Heart left ventricle (tissue), 16 donors: Measurements from ENCODE around the gene LRRC26. TPM values are rescaled to one million over a fixed set of nuclear protein-coding genes. Genes with fewer than 3 reads are reported as not detected.

ENCODE experiments used
- ATAC-seq, 4 donors: fragments of 200-7000 bp; cut with Tn5 transposase; one replicate each; pipeline ENCODE4 v1.9.1; 2020 to 2022; ENCODE audit warnings: moderate library complexity in 4 of 4, mild to moderate bottlenecking in 3 of 4, moderate number of reproducible peaks in 1 of 4
- DNase-seq, 5 donors: peaks; one replicate each; pipeline ENCODE4 v3.0.0-alpha.2; 2020
- H3K27ac ChIP-seq, 12 donors: fragments of 200-600 bp; sonication (generic) in 4 of 12; one replicate each; pipeline versions ENCODE4 v1.5.0 to v1.8.0; 2016 to 2022; ENCODE audit warnings: mild to moderate bottlenecking in 2 of 12
- H3K27me3 ChIP-seq, 9 donors: fragments of 200-600 bp; sonication (generic) in 2 of 9; one replicate each; pipeline versions ENCODE4 v1.5.1 to v1.8.0; 2016 to 2022; ENCODE audit warnings: mild to moderate bottlenecking in 3 of 9
- H3K36me3 ChIP-seq, 9 donors: fragments of 200-600 bp; sonication (generic) in 2 of 9; one replicate each; pipeline versions ENCODE4 v1.5.0 to v1.8.0; 2018 to 2022; ENCODE audit warnings: mild to moderate bottlenecking in 2 of 9
- H3K4me1 ChIP-seq, 12 donors: fragments of 200-600 bp; sonication (generic) in 4 of 12; one replicate each; pipeline versions ENCODE4 v1.5.0 to v1.8.0; 2016 to 2022; ENCODE audit warnings: mild to moderate bottlenecking in 3 of 12
- H3K4me3 ChIP-seq, 12 donors: fragments of 200-600 bp; sonication (generic) in 4 of 12; one replicate each; pipeline versions ENCODE4 v1.5.0 to v1.8.0; 2017 to 2022; ENCODE audit warnings: mild to moderate bottlenecking in 9 of 12, moderate library complexity in 4 of 12
- H3K9me3 ChIP-seq, 12 donors: fragments of 200-600 bp; sonication (generic) in 4 of 12; one replicate each; pipeline versions ENCODE4 v1.5.0 to v1.8.0; 2016 to 2022; ENCODE audit warnings: mild to moderate bottlenecking in 1 of 12
- CTCF ChIP-seq, 12 donors: fragments of 200-600 bp; sonication (generic) in 4 of 12; IDR thresholded peaks; one replicate each; pipeline versions ENCODE4 v1.5.0 to v1.8.0; 2018 to 2022; ENCODE audit warnings: antibody characterized with exemption in 12 of 12, mild to moderate bottlenecking in 5 of 12
- POLR2A ChIP-seq, 2 donors: fragments of 450-650 bp; IDR thresholded peaks; one replicate each; pipeline ENCODE4 v1.6.1; 2017; ENCODE audit warnings: antibody characterized with exemption in 2 of 2, mild to moderate bottlenecking in 2 of 2, moderate library complexity in 2 of 2
- WGBS, 4 donors: extraction: QIAGEN DNeasy Blood & Tissue Kit in 2 of 4; methylation state at CpG; one replicate each; pipeline versions ENCODE4 v1.1.5 to v1.1.7; 2013 to 2018; 5-methylcytosine and 5-hydroxymethylcytosine counted together
- intact Hi-C, 10 donors: fragments of 100-400 bp; cut with DNase I; formaldehyde crosslinking; loops; one replicate each; pipeline versions ENCODE4 v1.11.1 to v1.14.2; 2022
- polyA plus RNA-seq, 2 donors: library from polyadenylated mRNA; stranded (reverse); fragments of 200-250 nt; gene quantifications; one replicate each; pipeline ENCODE4 v1.2.3, GENCODE V29; 2013
- total RNA-seq, 9 donors: library from RNA; depleted of rRNA in 2 of 9; stranded (reverse); fragments of >200 nt in 2 of 9; fragmentation: NEBNext Ultra II Directional in 3 of 9; extraction: Animal tissue kit (Norgen Biotek cat#: 25700) in 3 of 9; gene quantifications; one replicate each; pipeline versions ENCODE4 v1.1.0 to v1.2.4, GENCODE V29; 2016 to 2023
- donor health status: ischemic (EF 13 %, LVEDD 7.1; RV severe dilation, severe dysfunction).
- donor health status: healthy with polysubstance abuse.
- donor health status: DM: no; HTN: yes; CAD: no.
- donor health status: DM: no; HTN: no; CAD: no.
- donor health status: ischemic (EF 25% LVEDD 6.9; RV normal size, moderate dysfunction).
- donor health status: ischemic (EF 25% LVEDD 5.7; RV mildly dilated, moderate dysfunction).
- donor health status: healthy.
- donor health status: DM: yes; HTN: yes; CAD: no.
- donor health status: ischemic (EF 35%, LVEDD 5.7; RV mildly dilated, moderate dysfunction).
- donor health status: nonischemic (EF 11% LVEDD 7.7; RV severe dilation, severe dysfunction).
- donor health status: DM: yes; HTN: yes; CAD: no.
- donor health status: PGD.
- donor health status: ischemic (EF 29% LVEDD 5.4; RV normal size, mild dysfunction).
- donor health status: nonischemic (EF 23%, LVEDD 6.1; RV moderate dilation, normal function).

Gene LRRC26
- total and polyA plus RNA-seq, 11 donors: not detected

DNA sequence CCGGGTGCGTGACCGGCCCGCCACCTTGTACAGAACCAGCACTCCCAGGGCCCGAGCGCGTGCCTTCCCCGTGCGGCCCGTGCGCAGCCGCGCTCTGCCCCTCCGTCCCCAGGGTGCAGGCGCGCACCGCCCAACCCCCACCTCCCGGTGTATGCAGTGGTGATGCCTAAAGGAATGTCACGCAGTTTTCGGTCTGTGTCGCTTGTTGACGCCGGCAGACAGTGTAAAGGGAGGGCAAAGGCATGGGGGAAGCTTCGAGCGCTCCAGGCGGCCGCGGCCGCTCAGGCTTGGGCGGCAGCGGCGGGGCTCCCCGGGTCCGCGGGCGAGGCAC is 1.3 kb downstream of the LRRC26 start:
- peaks cover 56 to 91% (median 65%) of the 10 kb centered on the region in 9 donors for H3K27me3 ChIP-seq
- no peaks in the 10 kb centered on the region for H3K36me3 ChIP-seq
- DNase-seq (no peak), ATAC-seq (no peak)
- no peaks in the 10 kb centered on the region for H3K9me3 ChIP-seq
- H3K4me1 ChIP-seq: peaks cover 6 to 36% (median 21%) of the 10 kb centered on the region in 12 donors
- H3K4me3 ChIP-seq: peak overlapping the region; percentile 21 to 55 (median 40)
- WGBS, 4 donors: 0 to 1% (median 1%) methylated on average over 15 to 36 of the region's 36 CpGs
- no peak overlapping the region for H3K27ac ChIP-seq
- no peak for TF ChIP-seq POLR2A (IDR thresholded peaks at IDR 0.05)
- TF ChIP-seq CTCF (IDR thresholded peaks at IDR 0.05): no peak
- intact Hi-C loops: loop anchor here in 1 of 10 donors (5.0 kb wide), 1 partner anchor 41 kb away; no protein-coding TSS in a partner anchor

DNA sequence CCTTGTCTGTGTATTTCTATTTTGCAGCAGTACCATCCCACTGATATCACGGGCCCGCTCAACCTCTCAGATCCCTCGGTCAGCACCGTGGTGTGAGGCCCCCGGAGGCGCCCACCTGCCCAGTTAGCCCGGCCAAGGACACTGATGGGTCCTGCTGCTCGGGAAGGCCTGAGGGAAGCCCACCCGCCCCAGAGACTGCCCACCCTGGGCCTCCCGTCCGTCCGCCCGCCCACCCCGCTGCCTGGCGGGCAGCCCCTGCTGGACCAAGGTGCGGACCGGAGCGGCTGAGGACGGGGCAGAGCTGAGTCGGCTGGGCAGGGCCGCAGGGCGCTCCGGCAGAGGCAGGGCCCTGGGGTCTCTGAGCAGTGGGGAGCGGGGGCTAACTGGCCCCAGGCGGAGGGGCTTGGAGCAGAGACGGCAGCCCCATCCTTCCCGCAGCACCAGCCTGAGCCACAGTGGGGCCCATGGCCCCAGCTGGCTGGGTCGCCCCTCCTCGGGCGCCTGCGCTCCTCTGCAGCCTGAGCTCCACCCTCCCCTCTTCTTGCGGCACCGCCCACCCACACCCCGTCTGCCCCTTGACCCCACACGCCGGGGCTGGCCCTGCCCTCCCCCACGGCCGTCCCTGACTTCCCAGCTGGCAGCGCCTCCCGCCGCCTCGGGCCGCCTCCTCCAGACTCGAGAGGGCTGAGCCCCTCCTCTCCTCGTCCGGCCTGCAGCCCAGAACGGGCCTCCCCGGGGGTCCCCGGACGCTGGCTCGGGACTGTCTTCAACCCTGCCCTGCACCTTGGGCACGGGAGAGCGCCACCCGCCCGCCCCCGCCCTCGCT is 1.9 kb downstream of the LRRC26 start:
- H3K27ac ChIP-seq: no peak overlapping the region
- H3K4me3 ChIP-seq: peak overlapping the region; percentile 21 to 55 (median 40)
- ATAC-seq: peak in 2 of 4 donors; percentile 9 to 22
- TF ChIP-seq CTCF (IDR thresholded peaks at IDR 0.05): no peak
- no peak for TF ChIP-seq POLR2A (IDR thresholded peaks at IDR 0.05)
- peaks cover 61 to 93% (median 71%) of the 10 kb centered on the region in 9 donors for H3K27me3 ChIP-seq
- DNase-seq: no peak
- peaks cover 6 to 41% (median 23%) of the 10 kb centered on the region in 12 donors for H3K4me1 ChIP-seq
- intact Hi-C loops: loop anchor here in 1 of 10 donors (5.0 kb wide), 1 partner anchor 41 kb away; no protein-coding TSS in a partner anchor
- H3K9me3 ChIP-seq: no peaks in the 10 kb centered on the region
- 2 to 7% (median 6%) methylated on average over 27 to 57 of the region's 57 CpGs for WGBS, 4 donors
- no peaks in the 10 kb centered on the region for H3K36me3 ChIP-seq

- H3K36me3 ChIP-seq: no peaks in the 10 kb centered on the region
- intact Hi-C loops: loop anchor here in 1 of 10 donors (5.0 kb wide), 1 partner anchor 40 kb away; no protein-coding TSS in a partner anchor
- no peak for TF ChIP-seq CTCF (IDR thresholded peaks at IDR 0.05)
- TF ChIP-seq POLR2A (IDR thresholded peaks at IDR 0.05): no peak
Observed at GRCh38 chr9:137167277-137167746, 2.5 kb downstream of the LRRC26 start.

More at GRCh38 chr9:137167277-137167746, 2.5 kb downstream of the LRRC26 start:
- Histone ChIP-seq H3K27ac (no peak overlapping the region), H3K27me3 (peaks cover 68 to 93% (median 78%) of the 10 kb centered on the region in 9 donors), H3K4me3 (peak overlapping the region in 1 of 12 donors; percentile 55), H3K9me3 (no peaks in the 10 kb centered on the region), H3K4me1 (peaks cover 6 to 48% (median 28%) of the 10 kb centered on the region in 12 donors)
- ATAC-seq (no peak), DNase-seq (no peak)
- 29 to 48% (median 35%) methylated on average over 19 to 44 of the region's 44 CpGs for WGBS, 4 donors
